HFF-Myc (cell line): ENCODE data around the gene SCFD2.

Experiments used
- DNase-seq: peaks from one replicate; pipeline ENCODE4 v3.0.0-alpha.2; 2011; ENCODE audit warnings: low read depth; ENCODE audit errors: extremely low read depth
- H3K4me3 ChIP-seq: replicated peaks from 2 replicates; pipeline ENCODE4 v1.5.1; 2011; ENCODE audit warnings: low read depth, mild to moderate bottlenecking, control low read depth, low read length
- CTCF ChIP-seq: IDR thresholded peaks from 2 replicates; pipeline ENCODE4 v1.5.1; 2012; ENCODE audit warnings: mild to moderate bottlenecking, low read depth, low read length, control low read depth; ENCODE audit errors: missing control alignments

Gene SCFD2

DNA sequence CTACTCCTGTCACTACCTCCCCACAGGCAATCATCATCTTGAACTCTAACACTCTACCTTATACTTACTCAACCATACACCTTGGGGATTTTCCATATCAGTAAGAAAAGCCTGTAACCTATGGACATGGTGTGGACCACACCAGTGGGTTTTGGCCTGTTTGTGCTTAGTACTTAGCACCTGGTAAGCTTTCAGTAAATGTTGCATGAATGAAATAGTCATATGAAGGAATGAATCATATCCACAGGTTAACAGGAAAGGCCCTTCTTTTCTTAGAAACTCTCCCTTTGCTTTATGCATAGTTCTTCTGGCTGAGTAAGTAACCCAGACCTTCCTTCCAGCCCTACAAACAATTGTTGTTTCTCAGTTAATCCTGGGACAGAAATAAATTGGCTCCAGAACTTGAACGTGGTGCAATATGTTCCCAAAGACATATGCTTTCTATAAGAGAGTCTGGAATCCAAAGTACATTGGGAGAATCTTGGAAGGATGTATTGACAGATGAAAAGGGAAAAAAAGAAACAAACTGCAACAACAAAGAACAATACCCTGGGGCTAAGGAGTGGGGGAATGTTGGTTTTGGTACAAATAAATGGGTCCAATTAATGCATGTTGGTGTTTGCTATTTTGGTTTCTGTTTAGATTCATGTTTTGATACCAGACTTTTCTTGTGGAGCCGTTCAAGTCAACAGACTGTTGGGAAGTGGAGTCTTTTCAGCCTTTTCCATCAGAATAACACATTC, 475.9 kb downstream of the SCFD2 start:
- no peak overlapping the region for H3K4me3 ChIP-seq
- DNase-seq: no peak
- no peak for TF ChIP-seq CTCF

DNA sequence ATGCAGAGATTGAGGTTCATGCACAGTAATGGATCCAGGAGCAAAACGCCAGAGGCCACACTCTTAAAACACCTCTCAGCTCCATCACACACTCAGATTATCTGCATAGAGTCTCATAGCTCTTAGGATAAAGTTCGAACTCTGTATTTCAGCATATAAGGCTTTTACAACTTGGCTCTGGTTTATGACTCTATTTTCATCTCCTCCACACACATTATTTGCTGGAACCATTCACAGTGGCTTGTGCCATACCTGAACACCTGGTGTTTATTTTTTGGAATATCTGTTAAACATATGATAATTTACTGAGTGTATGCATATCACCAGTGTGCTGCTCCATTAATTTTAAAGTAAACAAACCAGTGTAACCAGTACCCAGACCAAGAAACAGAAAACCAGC, 476.5 kb downstream of the SCFD2 start:
- H3K4me3 ChIP-seq: no peak overlapping the region
- TF ChIP-seq CTCF: no peak
- DNase-seq: no peak

DNA sequence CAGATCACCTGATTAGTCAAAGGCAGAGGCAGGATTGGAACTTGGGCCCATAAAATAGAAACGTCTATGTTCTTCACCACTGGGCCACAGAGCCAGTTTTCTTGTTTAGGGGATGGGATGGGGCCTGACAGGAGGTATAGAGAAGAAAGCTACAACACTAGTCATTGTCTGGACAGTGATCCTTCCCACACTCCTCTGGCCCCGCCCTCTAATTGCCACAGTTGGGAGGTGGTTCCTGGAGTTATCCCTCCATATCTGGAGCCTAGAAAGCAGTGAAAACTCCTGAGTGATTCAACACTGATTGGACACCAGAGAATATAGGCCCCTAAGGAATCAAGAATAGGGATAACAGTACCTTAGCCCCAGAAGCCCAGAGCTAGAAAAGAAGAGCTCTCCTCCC, 480.9 kb downstream of the SCFD2 start:
- TF ChIP-seq CTCF: no peak
- no peak overlapping the region for H3K4me3 ChIP-seq
- no peak for DNase-seq

DNA sequence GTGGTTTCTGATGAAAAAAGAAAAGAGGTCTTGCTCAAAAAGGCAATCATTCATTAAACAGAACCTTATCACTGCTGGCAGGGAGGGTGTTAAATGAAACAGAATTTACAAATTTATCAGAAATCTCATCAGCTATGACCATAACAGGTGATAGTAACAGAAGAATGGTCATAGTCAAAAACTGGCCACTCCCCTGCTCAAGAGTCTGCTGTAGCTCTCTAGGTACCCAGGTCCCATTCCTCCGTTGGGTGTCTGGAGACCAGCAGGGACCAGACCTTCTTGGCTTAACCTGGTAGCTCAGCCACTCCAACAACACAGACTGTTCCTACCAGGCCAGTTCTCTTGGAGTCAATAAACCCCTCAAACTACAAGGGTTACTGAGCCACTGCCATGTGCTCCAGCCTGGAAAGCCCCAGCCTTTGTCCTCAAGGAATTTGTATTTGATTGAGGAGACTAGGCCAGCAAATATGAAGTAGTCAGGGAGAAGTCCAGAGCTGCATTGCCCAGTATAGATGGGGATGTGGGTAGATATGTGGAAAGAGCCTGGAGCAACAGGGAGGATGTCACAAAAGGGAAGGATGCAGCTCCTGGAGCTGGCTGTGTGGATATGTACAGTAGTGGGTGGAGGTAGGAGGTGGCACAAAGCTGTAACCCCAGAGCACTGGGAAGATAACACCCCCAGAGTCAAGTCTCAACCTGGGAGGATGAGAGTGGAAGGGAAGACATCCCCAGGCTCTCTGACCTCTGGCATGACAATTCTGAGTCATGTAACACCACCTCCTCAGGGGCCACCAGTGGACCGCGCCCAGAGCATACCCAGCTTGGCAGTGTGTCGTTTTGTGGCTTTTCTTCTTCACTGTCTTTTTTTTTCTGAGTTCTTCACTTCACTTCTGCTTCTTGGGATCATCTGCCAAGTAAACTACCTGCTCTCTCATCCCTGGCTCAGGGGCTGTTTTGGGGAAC, 481.9 kb downstream of the SCFD2 start:
- TF ChIP-seq CTCF: no peak
- H3K4me3 ChIP-seq: no peak overlapping the region
- DNase-seq: no peak

GRCh38 chr4:52883183-52883621, 482.7 kb downstream of the SCFD2 start:
- no peak overlapping the region for H3K4me3 ChIP-seq
- TF ChIP-seq CTCF: no peak
- no peak for DNase-seq

DNA sequence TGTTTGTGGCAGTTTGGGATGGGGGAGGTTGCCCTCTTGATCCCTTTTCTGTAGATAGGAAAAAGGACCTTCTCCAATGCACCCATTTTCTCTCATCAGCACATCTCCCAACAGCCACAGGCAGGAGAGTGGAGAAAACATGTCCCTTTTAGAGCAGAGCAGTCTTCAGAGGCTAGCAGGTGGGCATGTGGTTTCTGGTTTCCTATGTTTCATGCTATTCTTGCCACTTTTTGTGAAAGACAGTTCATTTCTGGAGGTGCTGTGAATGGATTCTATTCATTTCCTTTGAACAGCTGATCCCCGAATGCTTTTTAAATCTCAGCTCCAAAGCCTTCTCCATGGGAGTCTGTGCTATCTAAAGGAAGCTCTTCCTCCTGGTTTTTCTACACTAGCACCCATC, 484.9 kb downstream of the SCFD2 start:
- no peak for TF ChIP-seq CTCF
- DNase-seq: no peak
- H3K4me3 ChIP-seq: no peak overlapping the region
